HepG2 (cell line): Measurements from ENCODE around the gene FBF1. TPM values are rescaled to one million over a fixed set of nuclear protein-coding genes. Genes with fewer than 3 reads are reported as not detected.

Experiments
- ARID2 ChIP-seq: sonication (generic); formaldehyde crosslinking; IDR thresholded peaks from 2 replicates; pipeline ENCODE4 v1.8.1; 2022; ENCODE audit warnings: mild to moderate bottlenecking, missing genetic modification reagents, borderline replicate concordance
- CC2D1A ChIP-seq: sonication (generic); formaldehyde crosslinking; IDR thresholded peaks from 2 replicates; pipeline ENCODE4 v1.8.1; 2023; ENCODE audit warnings: mild to moderate bottlenecking, missing genetic modification reagents
- CHD4 ChIP-seq: fragments of 200-600 bp; sonication (generic); IDR thresholded peaks from 2 replicates; pipeline ENCODE4 v1.7.0; 2017; ENCODE audit warnings: mild to moderate bottlenecking, low read length, borderline replicate concordance
- EED ChIP-seq: sonication (generic); formaldehyde crosslinking; IDR thresholded peaks from 2 replicates; pipeline ENCODE4 v1.5.0; 2020; ENCODE audit warnings: mild to moderate bottlenecking, missing genetic modification reagents
- HNRNPLL ChIP-seq: fragments of 200-400 bp; formaldehyde crosslinking; IDR thresholded peaks from 2 replicates; pipeline ENCODE4 v1.6.1; 2017; ENCODE audit warnings: mild to moderate bottlenecking, low read depth, low read length; ENCODE audit not compliant: poor library complexity, severe bottlenecking
- NFIC ChIP-seq: IDR thresholded peaks from 2 replicates; pipeline ENCODE4 v1.6.1; 2012; ENCODE audit warnings: mild to moderate bottlenecking, low read length, inconsistent platforms
- PLRG1 ChIP-seq: fragments of 450-650 bp; conservative IDR thresholded peaks from 2 replicates; pipeline ENCODE4 v1.6.1; 2016
- SRSF1 ChIP-seq: fragments of 200-400 bp; formaldehyde crosslinking; optimal IDR thresholded peaks from 2 replicates; pipeline ENCODE3; 2017; ENCODE audit warnings: mild to moderate bottlenecking, low read depth, low read length, moderate library complexity
- TCF7L2 ChIP-seq: IDR thresholded peaks from 2 replicates; pipeline ENCODE4 v1.6.1; 2011; ENCODE audit warnings: mild to moderate bottlenecking, low read depth, low read length, moderate library complexity
- YEATS2 ChIP-seq: sonication (generic); formaldehyde crosslinking; IDR thresholded peaks from 2 replicates; pipeline ENCODE4 v1.4.0; 2020; ENCODE audit warnings: missing genetic modification reagents, borderline replicate concordance
- ZNF256 ChIP-seq: sonication (generic); formaldehyde crosslinking; conservative IDR thresholded peaks from 2 replicates; pipeline ENCODE4 v1.4.0; 2020; ENCODE audit warnings: missing genetic modification reagents
- ZNF333 ChIP-seq: sonication (generic); formaldehyde crosslinking; IDR thresholded peaks from 2 replicates; pipeline ENCODE4 v1.4.0; 2020; ENCODE audit warnings: mild to moderate bottlenecking, missing genetic modification reagents, borderline replicate concordance
- ZNF605 ChIP-seq: sonication (generic); formaldehyde crosslinking; IDR thresholded peaks from 2 replicates; pipeline ENCODE4 v1.8.0; 2022; ENCODE audit warnings: mild to moderate bottlenecking, missing genetic modification reagents
- ZNF672 ChIP-seq: sonication (generic); formaldehyde crosslinking; IDR thresholded peaks from 2 replicates; pipeline ENCODE4 v1.8.1; 2022; ENCODE audit warnings: missing genetic modification reagents
- polyA plus RNA-seq, 8 experiments: library from polyadenylated mRNA; depleted of rRNA in 3 of 8; stranded (reverse) in 7 of 8; unstranded in 1 of 8; fragments of >200 nt; fragmentation: Illumina TruSeq in 4 of 8; extraction: Trizol in 4 of 8; gene quantifications; 2 replicates each; pipeline versions ENCODE4 v1.2.1 to v1.2.3, GENCODE V29; 2011 to 2016; ENCODE audit warnings: low read depth in 4 of 8, missing spikeins in 1 of 8, mixed read lengths in 1 of 8; ENCODE audit not compliant: insufficient read depth in 1 of 8
- total RNA-seq, 5 experiments: library from RNA; depleted of rRNA; stranded (reverse); fragments of >200 nt; fragmentation: Illumina TruSeq; extraction: Trizol; gene quantifications; 2 replicates each; pipeline ENCODE4 v1.2.3, GENCODE V29; 2016; ENCODE audit warnings: low read depth in 1 of 5
- TF ChIP-seq, protein P1 (sequence below): sonication (generic); formaldehyde crosslinking; IDR thresholded peaks from 2 replicates; pipeline ENCODE4 v1.4.0; 2020; ENCODE audit warnings: mild to moderate bottlenecking, missing genetic modification reagents
- TF ChIP-seq, protein P2 (sequence below): IDR thresholded peaks from 2 replicates; pipeline ENCODE4 v1.6.1; 2016
- TF ChIP-seq, protein P3 (sequence below): IDR thresholded peaks from 2 replicates; pipeline ENCODE4 v1.6.1; 2016; ENCODE audit warnings: low read depth, borderline replicate concordance
- TF ChIP-seq, protein P4 (sequence below): IDR thresholded peaks from 2 replicates; pipeline ENCODE4 v1.6.1; 2016; ENCODE audit warnings: low read depth, control low read depth
- TF ChIP-seq, protein P5 (sequence below): sonication (generic); formaldehyde crosslinking; IDR thresholded peaks from 2 replicates; pipeline ENCODE4 v1.4.0; 2020; ENCODE audit warnings: mild to moderate bottlenecking, low read depth, missing genetic modification reagents
- TF ChIP-seq, protein P6 (sequence below): sonication (generic); formaldehyde crosslinking; IDR thresholded peaks from 2 replicates; pipeline ENCODE4 v1.4.0; 2020; ENCODE audit warnings: low read depth, mild to moderate bottlenecking, missing genetic modification reagents

Gene FBF1
- total and polyA plus RNA-seq, 2 of the 13 experiments (the other 11 are each of a cell fraction or from before 2014, with no cell fraction given), result 2.4 to 8.1 TPM

DNA sequence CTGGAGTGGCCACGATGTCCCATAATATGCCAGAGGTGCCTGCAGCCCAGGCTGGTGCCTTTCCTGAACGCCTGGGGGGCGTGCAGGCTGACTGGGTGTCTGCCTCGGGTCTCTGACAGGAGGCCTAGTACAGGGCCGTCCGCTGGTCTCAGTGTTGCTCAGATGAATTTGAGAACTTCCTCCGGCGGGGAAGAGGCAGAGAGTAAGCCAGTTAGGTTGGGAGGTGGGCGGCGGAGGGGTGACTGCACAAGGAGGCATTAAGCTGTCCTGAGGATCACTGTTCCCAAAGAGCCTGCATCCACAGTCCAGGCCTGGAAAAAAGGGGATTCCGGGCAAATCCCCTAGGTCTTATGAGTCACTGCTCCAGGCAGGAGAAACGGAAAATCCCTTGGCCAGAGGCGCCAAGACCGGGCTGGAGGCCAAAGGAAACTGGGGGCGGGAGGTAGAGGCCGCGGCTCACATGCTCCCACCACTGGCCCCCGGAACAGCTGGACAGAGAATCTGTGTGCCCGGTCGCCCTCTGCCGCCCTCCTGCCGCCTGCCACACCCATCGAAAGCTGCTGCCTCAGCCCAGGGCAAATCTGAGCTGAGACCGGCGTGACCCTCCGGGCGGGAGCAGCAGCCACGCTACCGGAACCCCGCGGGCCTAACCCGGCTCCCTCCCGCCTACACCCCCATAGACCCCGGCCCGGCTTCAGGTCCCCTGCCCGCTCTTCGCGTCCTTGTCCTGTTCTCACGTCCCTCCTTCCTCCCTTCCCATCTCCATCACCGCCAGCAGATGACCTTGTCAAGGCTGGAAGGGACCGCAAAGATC is 63.7 kb downstream of the FBF1 start (continued):
- TF ChIP-seq TCF7L2, result no peak
- TF ChIP-seq CC2D1A, result no peak
- TF ChIP-seq ZNF672, result no peak; the same call in 1 of the 2 replicates
- TF ChIP-seq CHD4, result no peak
- peak; percentile 45 for TF ChIP-seq ZNF605 (CRISPR knock-in tag)
- no peak; the same call in 1 of the 2 replicates for TF ChIP-seq EED (CRISPR knock-in tag)
- TF ChIP-seq, protein P1, sequence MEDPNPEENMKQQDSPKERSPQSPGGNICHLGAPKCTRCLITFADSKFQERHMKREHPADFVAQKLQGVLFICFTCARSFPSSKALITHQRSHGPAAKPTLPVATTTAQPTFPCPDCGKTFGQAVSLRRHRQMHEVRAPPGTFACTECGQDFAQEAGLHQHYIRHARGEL (CRISPR knock-in tag), result peak; percentile 90; the same call in 1 of the 2 replicates
- TF ChIP-seq HNRNPLL, result no peak
- TF ChIP-seq ARID2, result peak; percentile 11; the same call in 1 of the 2 replicates
- TF ChIP-seq PLRG1, result no peak
- TF ChIP-seq, protein P2, sequence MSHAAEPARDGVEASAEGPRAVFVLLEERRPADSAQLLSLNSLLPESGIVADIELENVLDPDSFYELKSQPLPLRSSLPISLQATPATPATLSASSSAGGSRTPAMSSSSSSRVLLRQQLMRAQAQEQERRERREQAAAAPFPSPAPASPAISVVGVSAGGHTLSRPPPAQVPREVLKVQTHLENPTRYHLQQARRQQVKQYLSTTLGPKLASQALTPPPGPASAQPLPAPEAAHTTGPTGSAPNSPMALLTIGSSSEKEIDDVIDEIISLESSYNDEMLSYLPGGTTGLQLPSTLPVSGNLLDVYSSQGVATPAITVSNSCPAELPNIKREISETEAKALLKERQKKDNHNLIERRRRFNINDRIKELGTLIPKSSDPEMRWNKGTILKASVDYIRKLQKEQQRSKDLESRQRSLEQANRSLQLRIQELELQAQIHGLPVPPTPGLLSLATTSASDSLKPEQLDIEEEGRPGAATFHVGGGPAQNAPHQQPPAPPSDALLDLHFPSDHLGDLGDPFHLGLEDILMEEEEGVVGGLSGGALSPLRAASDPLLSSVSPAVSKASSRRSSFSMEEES (CRISPR knock-in tag), result peak; percentile 50; the same call in 1 of the 2 replicates
- TF ChIP-seq YEATS2, result no peak; the same call in 1 of the 2 replicates
- TF ChIP-seq ZNF333 (CRISPR knock-in tag), result peak; percentile 59; the same call in 1 of the 2 replicates
- TF ChIP-seq SRSF1, result peak; percentile 23
- TF ChIP-seq, protein P3, sequence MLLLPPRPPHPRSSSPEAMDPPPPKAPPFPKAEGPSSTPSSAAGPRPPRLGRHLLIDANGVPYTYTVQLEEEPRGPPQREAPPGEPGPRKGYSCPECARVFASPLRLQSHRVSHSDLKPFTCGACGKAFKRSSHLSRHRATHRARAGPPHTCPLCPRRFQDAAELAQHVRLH, result no peak; the same call in 1 of the 2 replicates
- 0 out of 2 replicates have a peak, but pooled peaks have one; percentile 9 for TF ChIP-seq ZNF256 (CRISPR knock-in tag)
- no peak for TF ChIP-seq NFIC
- TF ChIP-seq, protein P4, sequence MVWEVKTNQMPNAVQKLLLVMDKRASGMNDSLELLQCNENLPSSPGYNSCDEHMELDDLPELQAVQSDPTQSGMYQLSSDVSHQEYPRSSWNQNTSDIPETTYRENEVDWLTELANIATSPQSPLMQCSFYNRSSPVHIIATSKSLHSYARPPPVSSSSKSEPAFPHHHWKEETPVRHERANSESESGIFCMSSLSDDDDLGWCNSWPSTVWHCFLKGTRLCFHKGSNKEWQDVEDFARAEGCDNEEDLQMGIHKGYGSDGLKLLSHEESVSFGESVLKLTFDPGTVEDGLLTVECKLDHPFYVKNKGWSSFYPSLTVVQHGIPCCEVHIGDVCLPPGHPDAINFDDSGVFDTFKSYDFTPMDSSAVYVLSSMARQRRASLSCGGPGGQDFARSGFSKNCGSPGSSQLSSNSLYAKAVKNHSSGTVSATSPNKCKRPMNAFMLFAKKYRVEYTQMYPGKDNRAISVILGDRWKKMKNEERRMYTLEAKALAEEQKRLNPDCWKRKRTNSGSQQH (CRISPR knock-in tag), result no peak; the same call in none of the 2 replicates
- TF ChIP-seq, protein P5, sequence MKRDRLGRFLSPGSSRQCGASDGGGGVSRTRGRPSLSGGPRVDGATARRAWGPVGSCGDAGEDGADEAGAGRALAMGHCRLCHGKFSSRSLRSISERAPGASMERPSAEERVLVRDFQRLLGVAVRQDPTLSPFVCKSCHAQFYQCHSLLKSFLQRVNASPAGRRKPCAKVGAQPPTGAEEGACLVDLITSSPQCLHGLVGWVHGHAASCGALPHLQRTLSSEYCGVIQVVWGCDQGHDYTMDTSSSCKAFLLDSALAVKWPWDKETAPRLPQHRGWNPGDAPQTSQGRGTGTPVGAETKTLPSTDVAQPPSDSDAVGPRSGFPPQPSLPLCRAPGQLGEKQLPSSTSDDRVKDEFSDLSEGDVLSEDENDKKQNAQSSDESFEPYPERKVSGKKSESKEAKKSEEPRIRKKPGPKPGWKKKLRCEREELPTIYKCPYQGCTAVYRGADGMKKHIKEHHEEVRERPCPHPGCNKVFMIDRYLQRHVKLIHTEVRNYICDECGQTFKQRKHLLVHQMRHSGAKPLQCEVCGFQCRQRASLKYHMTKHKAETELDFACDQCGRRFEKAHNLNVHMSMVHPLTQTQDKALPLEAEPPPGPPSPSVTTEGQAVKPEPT (CRISPR knock-in tag), result 0 out of 2 replicates have a peak, but pooled peaks have one; percentile 10
- TF ChIP-seq, protein P6, sequence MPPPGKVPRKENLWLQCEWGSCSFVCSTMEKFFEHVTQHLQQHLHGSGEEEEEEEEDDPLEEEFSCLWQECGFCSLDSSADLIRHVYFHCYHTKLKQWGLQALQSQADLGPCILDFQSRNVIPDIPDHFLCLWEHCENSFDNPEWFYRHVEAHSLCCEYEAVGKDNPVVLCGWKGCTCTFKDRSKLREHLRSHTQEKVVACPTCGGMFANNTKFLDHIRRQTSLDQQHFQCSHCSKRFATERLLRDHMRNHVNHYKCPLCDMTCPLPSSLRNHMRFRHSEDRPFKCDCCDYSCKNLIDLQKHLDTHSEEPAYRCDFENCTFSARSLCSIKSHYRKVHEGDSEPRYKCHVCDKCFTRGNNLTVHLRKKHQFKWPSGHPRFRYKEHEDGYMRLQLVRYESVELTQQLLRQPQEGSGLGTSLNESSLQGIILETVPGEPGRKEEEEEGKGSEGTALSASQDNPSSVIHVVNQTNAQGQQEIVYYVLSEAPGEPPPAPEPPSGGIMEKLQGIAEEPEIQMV, result no peak
